Measurements from ENCODE around the gene C16orf90.

- no peak for TF ChIP-seq CTCF (IDR thresholded peaks at IDR 0.05)
- no peak for TF ChIP-seq ZFX (IDR thresholded peaks at IDR 0.05; ENCODE audit: borderline replicate concordance)
These were observed 34.7 kb downstream of the C16orf90 start for GRCh38 chr16:3460585-3460984.

Measured in 22Rv1 (cell line).